RWPE1 (cell line): ENCODE results near the gene RPL36.
A peak's percentile ranks its signal among the peaks of the same experiment; 100 is the strongest.
"Not testable (repeated sequence)": the region's sequence is repeated elsewhere in the genome, so short reads cannot be mapped to it uniquely, and the experiment has no call there.

Experiments used
- CTCF ChIA-PET: fragments of 350-600 bp; sonication (Branson Sonifier 250); formaldehyde crosslinking; extraction: SDS; loops from one replicate; lab custom pipeline; 2021; lab: Yijun Ruan, JAX
- POLR2A ChIA-PET: fragments of 400-600 bp; formaldehyde crosslinking; extraction: SDS; loops from one replicate; lab custom pipeline; 2020; ENCODE audit warnings: antibody characterized with exemption; ENCODE audit not compliant: low non-redundant PET; lab: Yijun Ruan, JAX
- DNase-seq: peaks from one replicate; pipeline ENCODE4 v3.0.0; 2012; ENCODE audit warnings: low spot score
- H3K27ac ChIP-seq: fragments of 450-650 bp; 2 replicates; pipeline ENCODE4 v1.5.1; 2017
- TF ChIP-seq, protein P1 (sequence below): fragments of 450-650 bp; conservative IDR thresholded peaks from 2 replicates; pipeline ENCODE4 v1.5.1; 2017; ENCODE audit warnings: low read depth, mild to moderate bottlenecking

The RPL36 gene

DNA sequence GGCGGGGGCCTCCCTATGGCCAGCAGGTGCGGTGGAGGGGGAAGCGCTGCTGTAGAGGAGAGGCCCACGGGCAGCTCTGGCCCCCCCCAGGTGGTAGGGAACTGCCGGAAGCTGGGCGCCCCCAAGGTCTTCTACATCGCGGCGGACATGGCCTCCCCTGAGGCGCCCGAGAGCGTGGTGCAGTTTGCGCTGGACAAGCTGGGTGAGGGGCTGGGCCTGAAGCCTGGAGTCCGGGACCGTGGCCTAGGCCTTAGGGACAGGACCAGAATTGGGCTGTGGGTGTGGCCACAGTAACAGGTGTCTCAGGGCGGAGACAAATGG, 3.8 kb upstream of the RPL36 start:
- DNase-seq: no peak
- ChIA-PET POLR2A (no interaction called here), CTCF (interaction anchor here (0.5 to 0.8 kb wide), 3 partner anchors 12 to 877 kb away, joined by 3 read pairs; no protein-coding TSS in a partner anchor)
- TF ChIP-seq, protein P1, sequence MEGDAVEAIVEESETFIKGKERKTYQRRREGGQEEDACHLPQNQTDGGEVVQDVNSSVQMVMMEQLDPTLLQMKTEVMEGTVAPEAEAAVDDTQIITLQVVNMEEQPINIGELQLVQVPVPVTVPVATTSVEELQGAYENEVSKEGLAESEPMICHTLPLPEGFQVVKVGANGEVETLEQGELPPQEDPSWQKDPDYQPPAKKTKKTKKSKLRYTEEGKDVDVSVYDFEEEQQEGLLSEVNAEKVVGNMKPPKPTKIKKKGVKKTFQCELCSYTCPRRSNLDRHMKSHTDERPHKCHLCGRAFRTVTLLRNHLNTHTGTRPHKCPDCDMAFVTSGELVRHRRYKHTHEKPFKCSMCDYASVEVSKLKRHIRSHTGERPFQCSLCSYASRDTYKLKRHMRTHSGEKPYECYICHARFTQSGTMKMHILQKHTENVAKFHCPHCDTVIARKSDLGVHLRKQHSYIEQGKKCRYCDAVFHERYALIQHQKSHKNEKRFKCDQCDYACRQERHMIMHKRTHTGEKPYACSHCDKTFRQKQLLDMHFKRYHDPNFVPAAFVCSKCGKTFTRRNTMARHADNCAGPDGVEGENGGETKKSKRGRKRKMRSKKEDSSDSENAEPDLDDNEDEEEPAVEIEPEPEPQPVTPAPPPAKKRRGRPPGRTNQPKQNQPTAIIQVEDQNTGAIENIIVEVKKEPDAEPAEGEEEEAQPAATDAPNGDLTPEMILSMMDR: no peak
- H3K27ac ChIP-seq: peak overlapping the region; percentile 94

DNA sequence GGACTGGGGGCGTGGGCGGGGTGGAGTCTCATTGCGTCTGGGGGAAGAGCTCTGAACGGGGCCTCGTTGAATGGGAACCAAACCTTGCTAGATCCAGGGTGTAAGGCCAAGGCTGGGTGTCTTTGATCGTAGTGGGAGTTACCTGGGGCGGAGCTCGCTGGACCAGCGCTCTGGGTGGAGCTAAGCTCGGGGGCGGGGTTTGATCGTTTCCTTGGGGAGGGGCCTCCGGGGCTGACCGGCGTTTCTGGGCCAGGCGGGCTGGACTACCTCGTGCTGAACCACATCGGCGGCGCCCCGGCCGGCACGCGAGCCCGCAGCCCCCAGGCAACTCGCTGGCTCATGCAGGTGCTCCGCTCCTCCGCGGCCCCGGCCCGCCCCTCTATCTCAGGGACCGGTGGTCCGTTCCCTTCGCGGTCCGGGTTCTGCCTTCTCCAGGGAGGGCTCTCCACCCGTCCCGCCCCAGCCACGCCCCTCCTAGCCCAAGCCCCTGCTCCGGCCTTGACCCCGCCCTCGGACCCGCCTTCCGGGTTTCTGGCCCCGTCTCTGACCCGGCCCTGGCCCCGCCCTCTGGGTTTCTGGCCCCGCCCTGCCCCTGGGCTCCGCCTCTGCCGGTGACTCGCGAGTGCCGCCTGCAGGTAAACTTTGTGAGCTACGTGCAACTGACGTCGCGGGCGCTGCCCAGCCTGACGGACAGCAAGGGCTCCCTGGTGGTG, 3.3 kb upstream of the RPL36 start:
- ChIA-PET POLR2A (interaction anchor here (0.6 to 1.2 kb wide), 2 partner anchors 26 to 64 kb away, joined by 3 to 5 read pairs; partner anchors contain the start of genes SAFB and SAFB2), CTCF (interaction anchor here (0.5 to 1.0 kb wide), 7 partner anchors 12 to 878 kb away, joined by 3 to 4 read pairs (median 3); partner anchors contain the start of gene DUS3L)
- peak; percentile 96 for DNase-seq
- peak overlapping the region; percentile 94 for H3K27ac ChIP-seq
- TF ChIP-seq, protein P1: peak; percentile 94

DNA sequence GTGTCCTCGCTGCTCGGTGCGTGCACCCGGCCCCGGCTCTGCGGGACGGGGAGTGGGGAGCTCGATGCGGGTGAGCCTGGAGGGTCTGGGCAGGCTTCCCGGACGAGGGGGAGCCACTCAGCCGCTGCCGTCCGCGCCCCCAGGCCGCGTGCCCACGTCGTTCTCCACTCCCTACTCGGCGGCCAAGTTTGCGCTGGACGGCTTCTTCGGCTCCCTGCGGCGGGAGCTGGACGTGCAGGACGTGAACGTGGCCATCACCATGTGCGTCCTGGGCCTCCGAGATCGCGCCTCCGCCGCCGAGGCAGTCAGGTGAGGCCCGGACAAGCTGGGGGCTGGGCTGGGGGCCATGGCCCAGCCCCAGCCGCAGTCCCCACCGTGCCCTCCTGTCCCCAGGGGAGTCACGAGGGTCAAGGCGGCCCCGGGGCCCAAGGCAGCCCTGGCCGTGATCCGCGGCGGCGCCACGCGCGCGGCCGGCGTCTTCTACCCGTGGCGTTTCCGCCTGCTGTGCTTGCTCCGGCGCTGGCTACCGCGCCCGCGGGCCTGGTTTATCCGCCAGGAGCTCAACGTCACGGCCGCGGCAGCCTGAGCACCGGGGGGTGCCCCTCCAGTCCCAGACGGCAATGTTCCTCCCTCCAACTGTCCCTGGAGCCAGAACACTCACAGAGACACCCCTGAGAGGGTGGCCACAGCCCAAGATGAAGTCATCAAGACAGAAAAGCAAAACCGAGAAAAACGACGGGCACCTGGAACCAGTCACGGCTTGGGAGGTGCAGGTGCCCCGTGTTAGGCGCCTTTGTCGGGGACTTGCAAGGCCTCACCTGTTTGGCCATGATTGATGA, 2.5 kb upstream of the RPL36 start:
- peak overlapping the region; percentile 94 for H3K27ac ChIP-seq
- POLR2A ChIA-PET: interaction anchor here (0.6 to 1.2 kb wide), 2 partner anchors 27 to 65 kb away, joined by 3 to 5 read pairs; partner anchors contain the start of genes SAFB and SAFB2
- no peak for DNase-seq
- TF ChIP-seq, protein P1: peak; percentile 57
- CTCF ChIA-PET: interaction anchor here (0.6 to 1.0 kb wide), 5 partner anchors 19 to 117 kb away, joined by 3 to 4 read pairs (median 3); partner anchors contain the start of gene DUS3L

DNA sequence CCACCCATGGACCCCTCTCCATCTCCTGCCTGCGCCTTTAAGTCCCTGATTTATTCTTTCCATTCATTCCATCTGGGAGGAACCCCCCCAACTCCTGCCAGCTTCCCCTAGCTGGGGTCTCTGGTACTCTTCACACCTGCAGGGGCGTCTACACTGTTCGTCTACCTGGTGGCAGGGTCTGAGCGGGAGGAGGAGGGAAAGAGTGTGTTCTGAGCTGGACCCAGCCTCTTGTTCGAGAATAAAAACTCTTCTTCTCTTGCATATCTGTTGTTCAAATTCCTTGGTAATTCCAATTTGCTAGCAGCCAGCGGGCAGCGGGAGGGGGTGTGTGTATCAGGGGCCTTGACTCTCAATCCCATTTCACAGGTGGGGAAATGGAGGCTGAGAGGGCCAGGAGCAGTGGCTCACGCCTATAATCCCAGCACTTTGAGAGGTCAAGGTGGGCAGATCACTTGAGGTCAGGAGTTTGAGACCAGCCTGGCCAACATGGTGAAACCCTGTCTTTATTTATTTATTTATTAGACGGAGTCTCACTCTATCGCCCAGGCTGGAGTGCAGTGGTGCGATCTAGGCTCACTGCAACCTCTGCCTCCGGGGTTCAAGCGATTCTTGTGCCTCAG, 1.7 kb upstream of the RPL36 start:
- CTCF ChIA-PET, POLR2A ChIA-PET, DNase-seq: not testable (repeated sequence)
- peak overlapping the region; percentile 94 for H3K27ac ChIP-seq

DNA sequence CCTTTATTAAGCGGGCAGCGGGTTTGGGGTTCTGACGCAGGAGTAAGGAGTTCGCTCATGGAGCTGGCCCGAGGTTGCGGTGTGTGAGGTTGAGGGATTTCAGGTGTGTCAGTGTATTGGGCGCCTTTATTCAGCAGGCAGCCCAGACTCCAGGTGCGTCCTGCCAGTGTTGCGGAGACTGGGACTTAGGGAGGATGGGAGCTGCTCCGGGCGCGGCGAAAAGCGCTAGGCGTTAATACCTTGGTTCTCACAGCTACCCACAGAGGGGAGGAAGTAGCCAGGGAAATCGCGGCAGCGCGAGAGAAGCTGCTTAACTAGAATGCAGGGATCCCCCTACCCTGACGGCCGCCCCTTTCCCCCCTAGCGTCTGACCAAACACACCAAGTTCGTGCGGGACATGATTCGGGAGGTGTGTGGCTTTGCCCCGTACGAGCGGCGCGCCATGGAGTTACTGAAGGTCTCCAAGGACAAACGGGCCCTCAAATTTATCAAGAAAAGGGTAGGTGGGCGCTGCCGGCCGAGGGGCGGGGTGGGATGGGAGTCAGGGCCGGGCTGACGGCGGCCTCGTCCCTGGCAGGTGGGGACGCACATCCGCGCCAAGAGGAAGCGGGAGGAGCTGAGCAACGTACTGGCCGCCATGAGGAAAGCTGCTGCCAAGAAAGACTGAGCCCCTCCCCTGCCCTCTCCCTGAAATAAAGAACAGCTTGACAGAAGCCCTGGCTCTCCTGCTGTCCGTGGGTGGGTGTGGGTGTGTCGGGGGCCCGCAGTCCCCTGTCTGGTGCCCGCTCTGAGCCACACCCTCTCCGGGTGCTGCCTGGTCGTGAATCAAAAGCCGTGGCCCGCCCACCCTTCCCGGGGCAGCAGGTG, 1.1 kb downstream of the RPL36 start:
- POLR2A ChIA-PET: interaction anchor here (0.5 kb wide), 2 partner anchors 11 to 27 kb away, joined by 3 to 4 read pairs; no protein-coding TSS in a partner anchor
- peak overlapping the region; percentile 94 for H3K27ac ChIP-seq
- TF ChIP-seq, protein P1: no peak
- peak; percentile 54 for DNase-seq
- CTCF ChIA-PET: interaction anchor here (0.6 kb wide), 1 partner anchor 37 kb away, joined by 4 read pairs; no protein-coding TSS in a partner anchor
